Measurements from ENCODE around the gene DLG3. TPM values are rescaled to one million over a fixed set of nuclear protein-coding genes. Genes with fewer than 3 reads are reported as not detected.

The DLG3 gene
- total and polyA plus RNA-seq, 4 donors = 0.57 to 6.5 (median 1.7) TPM

DNA sequence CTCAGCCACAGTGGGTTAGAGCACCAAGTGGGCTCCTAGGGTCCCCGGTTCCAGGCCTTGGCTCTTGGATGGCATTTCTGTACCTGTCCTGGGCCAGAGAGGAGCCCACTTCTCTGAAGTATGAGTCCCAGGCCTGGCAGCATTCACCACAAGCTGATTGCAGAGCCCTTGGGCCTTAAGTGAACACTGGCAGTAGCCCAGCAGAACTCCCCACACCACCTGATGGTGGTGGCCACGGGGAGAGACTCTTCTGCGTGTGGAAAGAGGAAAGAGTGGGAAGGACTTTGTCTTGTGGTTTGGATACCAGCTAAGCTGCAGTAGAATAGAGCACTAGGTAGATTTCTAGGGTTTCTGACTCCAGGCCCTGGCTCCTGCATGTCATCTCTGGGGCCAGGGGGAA, 104.8 kb downstream of the DLG3 start:
- H3K9ac ChIP-seq (ENCODE audit: low read depth in 1 of 2, low read length in 2 of 2) = no peak overlapping the region
- H3K4me3 ChIP-seq (ENCODE audit: low read depth in 1 of 3, low read length in 3 of 3) = no peak overlapping the region
- no peaks in the 10 kb centered on the region for H3K36me3 ChIP-seq (ENCODE audit: control insufficient read depth in 4 of 4, insufficient read depth in 3 of 4, low read depth in 1 of 4, low read length in 3 of 4)
- 89% methylated on average over 3 of the region's 3 CpGs for WGBS
- DNase-seq (ENCODE audit: low spot score) = no peak
- TF ChIP-seq SP1 (IDR thresholded peaks at IDR 0.05) (no peak), FOXA2 (IDR thresholded peaks at IDR 0.05) (no peak), JUND (IDR thresholded peaks at IDR 0.05) (no peak)
- H3K27me3 ChIP-seq (ENCODE audit: control insufficient read depth in 4 of 4, insufficient read depth in 4 of 4, low read length in 3 of 4) = no peaks in the 10 kb centered on the region
- no peaks in the 10 kb centered on the region for H3K9me3 ChIP-seq (ENCODE audit: control insufficient read depth in 4 of 4, low read length in 3 of 4)
- H3K27ac ChIP-seq (ENCODE audit: low read depth in 1 of 2, low read length in 2 of 2) = no peak overlapping the region
- H3K4me1 ChIP-seq (ENCODE audit: control insufficient read depth in 4 of 4, insufficient read depth in 4 of 4, low read length in 3 of 4) = peaks cover 0 to 3% (median 0%) of the 10 kb centered on the region in 4 donors

DNA sequence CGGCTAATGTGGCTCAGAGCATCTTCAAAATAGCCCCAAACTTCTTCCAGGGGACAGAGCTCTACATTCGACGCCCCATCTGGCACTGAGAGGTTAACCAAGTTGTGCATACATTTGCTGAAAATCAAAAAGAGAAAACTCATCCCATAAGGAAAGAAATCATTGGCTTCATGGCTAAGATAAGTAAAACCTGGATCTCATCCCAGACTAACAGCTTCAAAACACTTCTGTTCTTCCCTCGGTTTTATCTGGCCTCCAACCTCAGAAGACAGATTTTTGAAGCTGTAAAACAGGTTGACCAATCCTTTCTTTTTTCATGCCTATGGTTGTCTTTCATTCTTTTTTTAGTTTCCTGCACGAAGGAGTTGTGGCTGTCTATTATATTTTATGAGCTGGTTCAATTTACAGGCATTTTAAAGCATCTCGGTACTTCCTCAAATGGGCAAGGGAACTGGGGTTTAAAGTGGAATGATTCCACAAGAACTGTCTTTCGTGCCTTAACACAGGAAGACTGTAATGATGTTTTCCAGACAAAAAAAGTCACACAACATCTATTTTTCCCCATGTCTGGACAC, 107.6 kb downstream of the DLG3 start:
- H3K9ac ChIP-seq (ENCODE audit: low read depth in 1 of 2, low read length in 2 of 2) = no peak overlapping the region
- H3K27ac ChIP-seq (ENCODE audit: low read depth in 1 of 2, low read length in 2 of 2) = no peak overlapping the region
- no peak for TF ChIP-seq FOXA2 (IDR thresholded peaks at IDR 0.05)
- H3K36me3 ChIP-seq (ENCODE audit: control insufficient read depth in 4 of 4, insufficient read depth in 3 of 4, low read depth in 1 of 4, low read length in 3 of 4) = no peaks in the 10 kb centered on the region
- no peaks in the 10 kb centered on the region for H3K27me3 ChIP-seq (ENCODE audit: control insufficient read depth in 4 of 4, insufficient read depth in 4 of 4, low read length in 3 of 4)
- H3K9me3 ChIP-seq (ENCODE audit: control insufficient read depth in 4 of 4, low read length in 3 of 4) = no peaks in the 10 kb centered on the region
- H3K4me3 ChIP-seq (ENCODE audit: low read depth in 1 of 3, low read length in 3 of 3) = no peak overlapping the region
- no peak for DNase-seq (ENCODE audit: low spot score)
- peaks cover 0 to 4% (median 0%) of the 10 kb centered on the region in 4 donors for H3K4me1 ChIP-seq (ENCODE audit: control insufficient read depth in 4 of 4, insufficient read depth in 4 of 4, low read length in 3 of 4)
- 72% methylated on average over 7 of the region's 7 CpGs for WGBS

DNA sequence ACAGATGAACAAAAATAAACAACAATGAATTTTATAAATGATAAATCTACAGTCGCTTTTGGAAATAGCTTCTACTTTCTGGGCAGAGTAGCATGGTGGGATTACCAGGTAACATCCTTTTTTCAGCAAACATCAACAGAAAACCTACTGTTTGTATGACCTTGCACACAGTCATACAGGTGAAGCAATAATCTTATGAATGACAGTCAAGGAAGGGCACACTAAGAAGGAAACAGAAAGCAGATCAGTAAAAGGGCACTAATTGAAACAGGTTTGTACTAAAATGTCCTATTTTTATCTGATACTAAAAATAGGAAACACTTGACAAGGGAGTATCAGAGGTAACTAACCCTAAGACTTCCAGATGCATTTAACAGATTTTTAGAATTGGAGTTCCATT, 108.9 kb downstream of the DLG3 start:
- Histone ChIP-seq H3K9ac (ENCODE audit: low read depth in 1 of 2, low read length in 2 of 2) (no peak overlapping the region), H3K9me3 (ENCODE audit: control insufficient read depth in 4 of 4, low read length in 3 of 4) (no peaks in the 10 kb centered on the region), H3K4me3 (ENCODE audit: low read depth in 1 of 3, low read length in 3 of 3) (no peak overlapping the region), H3K36me3 (ENCODE audit: control insufficient read depth in 4 of 4, insufficient read depth in 3 of 4, low read depth in 1 of 4, low read length in 3 of 4) (no peaks in the 10 kb centered on the region), H3K4me1 (ENCODE audit: control insufficient read depth in 4 of 4, insufficient read depth in 4 of 4, low read length in 3 of 4) (peaks cover 0 to 4% (median 0%) of the 10 kb centered on the region in 4 donors), H3K27ac (ENCODE audit: low read depth in 1 of 2, low read length in 2 of 2) (no peak overlapping the region), H3K27me3 (ENCODE audit: control insufficient read depth in 4 of 4, insufficient read depth in 4 of 4, low read length in 3 of 4) (no peaks in the 10 kb centered on the region)
- no peak for DNase-seq (ENCODE audit: low spot score)
- TF ChIP-seq SP1 (IDR thresholded peaks at IDR 0.05) = no peak
- TF ChIP-seq, protein P1, sequence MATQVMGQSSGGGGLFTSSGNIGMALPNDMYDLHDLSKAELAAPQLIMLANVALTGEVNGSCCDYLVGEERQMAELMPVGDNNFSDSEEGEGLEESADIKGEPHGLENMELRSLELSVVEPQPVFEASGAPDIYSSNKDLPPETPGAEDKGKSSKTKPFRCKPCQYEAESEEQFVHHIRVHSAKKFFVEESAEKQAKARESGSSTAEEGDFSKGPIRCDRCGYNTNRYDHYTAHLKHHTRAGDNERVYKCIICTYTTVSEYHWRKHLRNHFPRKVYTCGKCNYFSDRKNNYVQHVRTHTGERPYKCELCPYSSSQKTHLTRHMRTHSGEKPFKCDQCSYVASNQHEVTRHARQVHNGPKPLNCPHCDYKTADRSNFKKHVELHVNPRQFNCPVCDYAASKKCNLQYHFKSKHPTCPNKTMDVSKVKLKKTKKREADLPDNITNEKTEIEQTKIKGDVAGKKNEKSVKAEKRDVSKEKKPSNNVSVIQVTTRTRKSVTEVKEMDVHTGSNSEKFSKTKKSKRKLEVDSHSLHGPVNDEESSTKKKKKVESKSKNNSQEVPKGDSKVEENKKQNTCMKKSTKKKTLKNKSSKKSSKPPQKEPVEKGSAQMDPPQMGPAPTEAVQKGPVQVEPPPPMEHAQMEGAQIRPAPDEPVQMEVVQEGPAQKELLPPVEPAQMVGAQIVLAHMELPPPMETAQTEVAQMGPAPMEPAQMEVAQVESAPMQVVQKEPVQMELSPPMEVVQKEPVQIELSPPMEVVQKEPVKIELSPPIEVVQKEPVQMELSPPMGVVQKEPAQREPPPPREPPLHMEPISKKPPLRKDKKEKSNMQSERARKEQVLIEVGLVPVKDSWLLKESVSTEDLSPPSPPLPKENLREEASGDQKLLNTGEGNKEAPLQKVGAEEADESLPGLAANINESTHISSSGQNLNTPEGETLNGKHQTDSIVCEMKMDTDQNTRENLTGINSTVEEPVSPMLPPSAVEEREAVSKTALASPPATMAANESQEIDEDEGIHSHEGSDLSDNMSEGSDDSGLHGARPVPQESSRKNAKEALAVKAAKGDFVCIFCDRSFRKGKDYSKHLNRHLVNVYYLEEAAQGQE (IDR thresholded peaks at IDR 0.05) = no peak
- TF ChIP-seq, protein P2, sequence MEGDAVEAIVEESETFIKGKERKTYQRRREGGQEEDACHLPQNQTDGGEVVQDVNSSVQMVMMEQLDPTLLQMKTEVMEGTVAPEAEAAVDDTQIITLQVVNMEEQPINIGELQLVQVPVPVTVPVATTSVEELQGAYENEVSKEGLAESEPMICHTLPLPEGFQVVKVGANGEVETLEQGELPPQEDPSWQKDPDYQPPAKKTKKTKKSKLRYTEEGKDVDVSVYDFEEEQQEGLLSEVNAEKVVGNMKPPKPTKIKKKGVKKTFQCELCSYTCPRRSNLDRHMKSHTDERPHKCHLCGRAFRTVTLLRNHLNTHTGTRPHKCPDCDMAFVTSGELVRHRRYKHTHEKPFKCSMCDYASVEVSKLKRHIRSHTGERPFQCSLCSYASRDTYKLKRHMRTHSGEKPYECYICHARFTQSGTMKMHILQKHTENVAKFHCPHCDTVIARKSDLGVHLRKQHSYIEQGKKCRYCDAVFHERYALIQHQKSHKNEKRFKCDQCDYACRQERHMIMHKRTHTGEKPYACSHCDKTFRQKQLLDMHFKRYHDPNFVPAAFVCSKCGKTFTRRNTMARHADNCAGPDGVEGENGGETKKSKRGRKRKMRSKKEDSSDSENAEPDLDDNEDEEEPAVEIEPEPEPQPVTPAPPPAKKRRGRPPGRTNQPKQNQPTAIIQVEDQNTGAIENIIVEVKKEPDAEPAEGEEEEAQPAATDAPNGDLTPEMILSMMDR (IDR thresholded peaks at IDR 0.05; ENCODE audit: low read depth, low read length, missing input control) = no peak
- no peak for TF ChIP-seq NR2F2 (IDR thresholded peaks at IDR 0.05)
- TF ChIP-seq, protein P3, sequence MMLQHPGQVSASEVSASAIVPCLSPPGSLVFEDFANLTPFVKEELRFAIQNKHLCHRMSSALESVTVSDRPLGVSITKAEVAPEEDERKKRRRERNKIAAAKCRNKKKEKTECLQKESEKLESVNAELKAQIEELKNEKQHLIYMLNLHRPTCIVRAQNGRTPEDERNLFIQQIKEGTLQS (IDR thresholded peaks at IDR 0.05) = no peak
- TF ChIP-seq GABPA (IDR thresholded peaks at IDR 0.05 in 1 of 2, conservative IDR thresholded peaks at IDR 0.05 in 1 of 2) = no peak
- TF ChIP-seq FOXA1 (IDR thresholded peaks at IDR 0.05) = no peak
- TF ChIP-seq, protein P4, sequence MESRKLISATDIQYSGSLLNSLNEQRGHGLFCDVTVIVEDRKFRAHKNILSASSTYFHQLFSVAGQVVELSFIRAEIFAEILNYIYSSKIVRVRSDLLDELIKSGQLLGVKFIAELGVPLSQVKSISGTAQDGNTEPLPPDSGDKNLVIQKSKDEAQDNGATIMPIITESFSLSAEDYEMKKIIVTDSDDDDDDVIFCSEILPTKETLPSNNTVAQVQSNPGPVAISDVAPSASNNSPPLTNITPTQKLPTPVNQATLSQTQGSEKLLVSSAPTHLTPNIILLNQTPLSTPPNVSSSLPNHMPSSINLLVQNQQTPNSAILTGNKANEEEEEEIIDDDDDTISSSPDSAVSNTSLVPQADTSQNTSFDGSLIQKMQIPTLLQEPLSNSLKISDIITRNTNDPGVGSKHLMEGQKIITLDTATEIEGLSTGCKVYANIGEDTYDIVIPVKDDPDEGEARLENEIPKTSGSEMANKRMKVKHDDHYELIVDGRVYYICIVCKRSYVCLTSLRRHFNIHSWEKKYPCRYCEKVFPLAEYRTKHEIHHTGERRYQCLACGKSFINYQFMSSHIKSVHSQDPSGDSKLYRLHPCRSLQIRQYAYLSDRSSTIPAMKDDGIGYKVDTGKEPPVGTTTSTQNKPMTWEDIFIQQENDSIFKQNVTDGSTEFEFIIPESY (IDR thresholded peaks at IDR 0.05) = no peak
- no peak for TF ChIP-seq FOXA2 (IDR thresholded peaks at IDR 0.05)
- TF ChIP-seq, protein P5, sequence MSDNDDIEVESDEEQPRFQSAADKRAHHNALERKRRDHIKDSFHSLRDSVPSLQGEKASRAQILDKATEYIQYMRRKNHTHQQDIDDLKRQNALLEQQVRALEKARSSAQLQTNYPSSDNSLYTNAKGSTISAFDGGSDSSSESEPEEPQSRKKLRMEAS (IDR thresholded peaks at IDR 0.05) = no peak
- TF ChIP-seq YY1 (IDR thresholded peaks at IDR 0.05) = no peak
- no peak for TF ChIP-seq RXRA (IDR thresholded peaks at IDR 0.05)
- TF ChIP-seq EGR1 (IDR thresholded peaks at IDR 0.05; ENCODE audit: low read depth in 2 of 2) = no peak
- no peak for TF ChIP-seq HNF4A (conservative IDR thresholded peaks at IDR 0.05)
- 84% methylated on average over 1 of the region's 1 CpG for WGBS
